HG03025 (cell line): ENCODE results near the gene SMC3.
"Not testable (repeated sequence)": the region's sequence is repeated elsewhere in the genome, so short reads cannot be mapped to it uniquely, and the experiment has no call there.

ENCODE experiments used
- ATAC-seq: cut with Tn5 transposase; IDR thresholded peaks from one replicate; pipeline ENCODE4 v1.9.1; 2021; ENCODE audit warnings: mild to moderate bottlenecking, moderate library complexity; ENCODE audit not compliant: unreplicated experiment, low FRiP score

SMC3 gene

DNA sequence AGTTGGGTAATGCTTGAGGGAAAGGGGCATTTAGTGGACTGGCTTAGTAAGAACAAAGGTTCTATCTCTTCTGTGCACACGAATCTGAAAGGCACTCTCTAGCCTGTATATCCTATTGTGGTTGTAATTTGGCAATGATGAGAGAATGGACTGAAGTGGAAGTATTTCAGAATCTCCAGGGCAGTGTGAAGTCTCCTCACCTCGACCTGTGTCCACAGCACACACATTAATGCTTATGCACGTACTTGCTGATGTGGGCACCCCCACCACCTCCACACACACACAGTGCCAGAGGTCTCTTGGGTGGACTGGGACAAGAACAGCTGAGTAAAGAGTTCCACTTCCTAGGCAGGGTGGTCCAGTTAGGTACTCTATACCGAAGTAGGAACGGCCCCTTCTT, 6.9 kb downstream of the SMC3 start:
- ATAC-seq, result no peak

DNA sequence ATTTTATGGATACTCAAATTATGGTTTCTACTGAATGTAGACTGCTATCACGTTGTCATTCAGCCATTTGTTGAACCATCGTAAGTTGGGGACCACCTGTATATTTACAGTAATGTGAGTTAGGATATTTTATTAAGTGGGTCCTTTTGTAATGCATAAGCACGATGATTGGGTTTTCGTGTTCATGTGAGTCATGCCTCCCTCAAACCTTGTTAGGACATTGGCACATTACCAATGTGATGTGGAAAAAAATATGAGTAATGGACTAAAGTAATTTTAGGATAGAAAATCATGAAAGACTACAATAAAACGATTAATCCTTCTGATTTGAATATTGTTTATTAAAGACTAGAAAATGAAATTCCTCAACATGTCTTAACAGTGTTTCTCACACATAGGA, 8.7 kb downstream of the SMC3 start:
- ATAC-seq, result no peak

DNA sequence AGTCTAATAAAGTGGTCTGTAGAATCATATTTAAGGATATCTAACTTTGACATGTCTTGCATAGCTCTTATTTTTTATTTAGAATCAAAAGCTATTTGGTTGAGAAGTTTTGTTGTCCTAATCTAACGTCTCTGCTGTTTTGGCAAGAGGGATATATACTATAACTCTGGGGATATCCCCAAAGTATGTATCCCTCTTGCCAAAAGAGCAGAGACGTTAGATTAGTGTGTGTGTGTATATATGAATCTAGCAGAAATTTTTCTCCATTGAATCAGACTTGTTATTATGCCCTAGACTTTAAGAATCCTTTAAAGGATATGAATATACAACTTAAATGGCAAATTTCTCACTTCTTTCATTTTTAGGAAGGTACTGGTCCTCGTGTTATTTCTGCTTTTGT, 9.6 kb downstream of the SMC3 start:
- ATAC-seq, result no peak

DNA sequence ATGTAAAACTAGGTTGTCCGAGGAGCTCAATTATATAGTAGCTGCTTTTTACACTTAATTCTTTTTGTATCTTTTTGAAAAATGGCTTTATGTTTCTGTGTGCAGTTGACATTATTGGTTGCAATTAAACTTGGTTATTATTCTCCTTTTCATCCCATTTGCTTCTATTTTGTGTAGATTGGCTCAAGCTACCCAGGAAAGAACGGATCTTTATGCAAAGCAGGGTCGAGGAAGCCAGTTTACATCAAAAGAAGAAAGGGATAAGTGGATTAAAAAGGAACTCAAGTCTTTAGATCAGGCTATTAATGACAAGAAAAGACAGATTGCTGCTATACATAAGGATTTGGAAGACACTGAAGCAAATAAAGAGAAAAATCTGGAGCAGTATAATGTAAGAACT, 16.5 kb downstream of the SMC3 start:
- no peak for ATAC-seq

DNA sequence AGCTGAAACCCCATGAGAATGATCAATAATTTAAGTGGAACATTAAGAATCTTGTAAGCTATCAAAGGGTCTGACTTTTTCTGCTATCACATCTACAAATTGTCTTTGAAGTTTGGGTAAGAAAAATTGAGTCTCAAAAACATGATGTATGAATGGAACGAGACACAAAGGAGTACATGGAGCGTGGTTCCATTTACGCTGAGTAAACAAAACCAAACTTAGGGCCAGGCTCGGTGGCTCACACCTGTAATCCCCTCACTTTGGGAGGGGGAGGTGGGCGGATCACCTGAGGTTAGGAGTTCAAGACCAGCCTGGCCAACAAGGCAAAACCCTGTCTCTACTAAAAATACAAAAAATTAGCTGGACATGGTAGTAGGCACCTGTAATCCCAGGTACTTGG, 24.3 kb downstream of the SMC3 start:
- ATAC-seq, result no peak

DNA sequence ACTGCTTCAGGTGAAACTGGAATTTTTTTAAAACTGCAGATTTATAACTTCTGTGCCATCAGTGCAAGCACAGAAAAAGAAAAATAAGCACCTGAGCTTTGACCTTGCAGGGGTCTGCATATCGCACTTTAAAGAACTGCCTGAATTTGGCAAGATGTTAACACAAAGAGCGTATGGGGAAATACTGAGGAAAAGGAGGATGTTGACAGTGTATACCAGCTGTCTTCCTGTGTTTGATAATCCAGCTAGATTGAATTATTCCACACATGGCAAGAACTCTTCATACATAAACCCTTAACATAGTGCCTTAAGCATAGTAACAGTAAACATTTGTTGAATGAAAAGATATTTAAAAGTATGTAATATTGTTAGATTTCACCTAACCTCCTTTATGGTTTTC, 30.0 kb downstream of the SMC3 start:
- ATAC-seq, result no peak

DNA sequence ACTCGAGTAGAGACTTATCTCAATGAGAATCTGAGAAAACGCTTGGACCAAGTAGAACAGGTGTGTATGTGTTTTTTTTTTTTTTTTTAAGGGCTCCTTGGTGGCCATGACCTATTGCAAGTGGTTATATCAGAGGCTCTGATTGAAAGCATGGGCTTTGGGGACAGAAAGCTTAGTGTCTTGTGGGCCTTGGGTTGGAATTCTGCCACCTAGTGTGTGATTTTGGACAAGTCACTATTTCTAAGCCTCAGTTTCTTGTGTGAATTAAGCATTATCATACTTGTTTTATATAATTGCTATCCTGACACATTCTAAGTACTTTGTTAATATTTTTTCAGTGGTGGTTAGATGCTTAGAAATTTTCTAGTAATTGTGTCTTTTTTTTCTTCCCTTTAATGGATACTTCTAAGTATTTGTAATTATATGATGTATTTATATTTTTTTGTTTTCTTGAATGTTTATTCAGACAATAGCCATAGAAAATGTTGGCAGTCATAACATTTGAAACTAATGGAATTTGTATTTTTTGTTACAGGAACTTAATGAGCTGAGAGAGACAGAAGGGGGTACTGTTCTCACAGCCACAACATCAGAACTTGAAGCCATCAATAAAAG, 33.1 kb downstream of the SMC3 start:
- ATAC-seq, result no peak

DNA sequence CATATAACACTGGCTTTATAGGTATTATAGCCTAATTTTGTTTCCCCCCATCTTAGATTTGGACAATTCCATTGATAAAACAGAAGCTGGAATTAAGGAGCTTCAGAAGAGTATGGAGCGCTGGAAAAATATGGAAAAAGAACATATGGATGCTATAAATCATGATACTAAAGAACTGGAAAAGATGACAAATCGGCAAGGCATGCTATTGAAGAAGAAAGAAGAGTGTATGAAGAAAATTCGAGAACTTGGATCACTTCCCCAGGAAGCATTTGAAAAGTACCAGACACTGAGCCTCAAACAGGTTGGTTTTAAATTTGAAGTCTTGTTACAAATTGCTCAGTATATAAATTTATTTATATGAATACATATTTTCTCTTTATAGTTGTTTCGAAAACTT, 34.1 kb downstream of the SMC3 start:
- no peak for ATAC-seq

DNA sequence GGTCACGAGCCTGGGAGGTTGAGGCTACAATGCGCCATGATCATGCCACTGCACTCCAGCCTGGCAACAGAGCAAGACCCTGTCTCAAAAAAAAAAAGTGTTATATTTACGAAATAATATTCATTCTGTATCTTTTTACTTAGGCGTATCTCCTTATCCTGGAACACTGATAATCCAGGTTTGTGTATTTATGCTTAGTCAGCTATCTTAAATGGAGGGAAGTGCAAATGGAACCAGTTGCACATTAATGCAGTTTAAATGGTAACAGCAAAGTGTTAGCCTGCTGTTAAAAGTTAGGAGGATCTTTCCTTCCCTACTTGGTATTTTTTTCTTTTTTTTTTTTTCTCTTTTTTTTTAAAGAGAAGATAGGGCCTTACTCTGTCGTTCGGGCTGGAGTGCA, 40.6 kb downstream of the SMC3 start:
- no peak for ATAC-seq

DNA sequence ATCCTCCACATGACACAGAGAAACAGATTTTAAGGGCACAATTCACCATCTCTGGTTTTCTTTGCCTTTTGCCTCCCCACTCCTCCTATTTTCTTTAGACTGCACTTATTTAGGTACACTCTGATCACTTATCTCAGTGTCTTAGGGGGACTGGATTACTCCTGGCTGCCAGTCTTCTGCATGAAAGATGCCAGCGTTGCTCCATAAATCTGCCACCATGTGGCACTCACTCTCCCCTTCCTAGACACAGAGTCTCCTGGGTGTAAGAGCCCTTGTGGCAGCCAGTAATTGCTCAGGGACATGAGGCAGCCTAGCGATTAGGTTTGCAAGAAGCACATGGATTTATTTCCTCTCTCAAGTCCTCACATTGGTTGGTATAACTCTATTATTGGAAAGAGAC, 42.1 kb downstream of the SMC3 start:
- ATAC-seq, result no peak

DNA sequence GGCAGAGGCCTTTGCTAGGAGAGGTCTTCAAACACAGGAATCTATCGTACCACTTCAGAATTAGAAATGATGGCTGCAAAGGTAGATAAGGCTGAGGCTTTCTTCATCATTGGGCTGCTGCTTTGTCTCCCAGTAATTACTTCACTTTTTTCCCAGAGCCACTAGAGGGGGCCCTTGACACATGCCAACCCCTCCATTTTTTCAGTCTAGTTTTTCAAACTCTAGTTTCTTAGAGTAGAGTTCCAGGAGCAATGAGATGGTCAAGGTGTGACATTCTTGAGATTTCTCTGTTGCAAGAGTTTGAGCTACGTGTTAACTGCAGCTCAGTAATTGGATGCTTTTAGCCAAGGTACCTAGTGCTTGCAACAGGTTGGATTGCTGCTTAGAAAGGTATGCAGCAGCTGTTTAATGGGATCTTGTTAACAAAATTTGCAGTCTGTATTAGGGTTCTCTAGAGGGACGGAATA, 42.8 kb downstream of the SMC3 start:
- no peak for ATAC-seq

DNA sequence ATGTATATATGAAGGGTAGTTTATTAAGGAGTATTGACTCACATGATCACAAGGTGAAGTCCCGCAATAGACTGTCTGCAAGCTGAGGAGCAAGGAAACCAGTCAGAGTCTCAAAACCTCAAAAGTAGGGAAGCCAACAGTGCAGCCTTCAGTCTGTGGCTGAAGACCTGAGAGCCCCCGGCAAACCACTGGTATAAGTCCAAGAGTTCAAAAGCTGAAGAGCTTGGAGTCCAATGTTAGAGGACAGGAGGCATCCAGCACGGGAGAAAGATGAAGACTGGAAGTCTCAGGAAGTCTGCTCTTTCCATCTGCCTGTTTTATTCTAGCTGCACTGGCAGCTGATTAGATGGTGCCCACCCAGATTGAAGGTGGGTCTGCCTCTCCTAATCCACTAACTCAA, 43.3 kb downstream of the SMC3 start:
- not testable (repeated sequence) for ATAC-seq

DNA sequence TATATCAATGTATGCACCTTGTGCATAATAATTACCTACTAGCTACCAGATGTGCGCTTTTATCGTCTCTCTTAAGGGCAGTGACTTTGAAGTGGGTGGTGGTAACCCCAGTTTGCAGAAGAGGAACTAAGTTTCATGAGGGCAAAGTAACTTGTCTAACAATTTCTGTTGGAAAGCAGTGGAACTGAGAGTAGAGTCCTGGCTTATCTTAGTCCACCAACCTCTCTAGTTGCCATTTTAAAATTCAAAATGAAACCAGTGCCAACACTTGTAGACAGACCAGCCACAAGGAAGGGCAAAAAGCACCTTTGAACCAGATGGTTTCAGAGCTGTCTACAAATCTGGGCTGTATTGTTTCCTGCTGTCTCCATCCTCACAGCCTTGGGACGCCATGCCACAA, 44.6 kb downstream of the SMC3 start:
- ATAC-seq, result no peak

DNA sequence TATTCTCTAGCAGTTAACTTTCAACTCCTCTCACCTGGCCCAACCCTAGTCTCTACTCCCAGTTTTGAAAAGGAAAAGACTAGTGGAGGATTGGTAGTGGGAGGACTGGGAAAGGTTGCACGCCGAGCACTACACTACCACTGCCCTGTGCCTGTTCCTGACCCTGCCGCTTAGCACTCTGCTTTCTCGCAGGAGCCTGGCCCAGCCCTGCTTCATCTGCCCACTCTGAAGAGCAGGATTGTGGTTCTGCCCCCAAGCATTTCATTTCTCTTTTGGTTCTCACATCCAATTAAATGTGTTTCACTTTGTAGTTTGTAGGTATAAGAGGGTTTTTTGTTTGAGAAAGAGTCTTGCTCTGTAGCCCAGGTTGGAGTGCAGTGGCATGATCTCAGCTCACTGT, 45.1 kb downstream of the SMC3 start:
- no peak for ATAC-seq

DNA sequence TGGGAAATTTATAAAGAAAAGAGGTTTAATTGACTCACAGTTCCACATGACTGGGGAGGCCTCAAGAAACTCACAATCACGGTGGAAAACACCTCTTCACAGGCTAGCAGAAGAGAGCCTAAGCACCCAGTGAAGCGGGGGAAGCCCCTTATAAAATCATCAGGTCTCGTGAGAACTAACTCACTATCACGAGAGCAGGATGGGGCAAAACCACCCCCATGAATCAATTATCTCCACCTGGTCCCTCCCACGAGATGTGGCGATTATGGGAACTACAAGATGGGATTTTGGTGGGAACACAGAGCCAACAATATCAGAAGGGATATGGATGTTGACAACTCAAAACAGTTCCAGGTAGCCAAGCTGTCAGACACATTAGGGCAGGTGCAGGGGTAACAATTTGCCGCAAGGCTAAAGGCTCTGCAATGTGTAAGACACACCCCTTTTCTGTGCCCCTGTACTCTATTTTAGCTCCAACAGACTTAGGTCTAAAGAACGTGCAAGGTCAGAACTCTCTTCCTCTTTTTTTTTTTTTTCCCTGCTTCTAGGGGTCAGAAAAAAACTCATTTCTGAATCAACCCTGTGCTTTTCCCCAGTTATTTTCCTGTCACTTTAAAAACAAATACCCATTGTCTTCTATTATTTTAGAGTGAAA, 46.0 kb downstream of the SMC3 start:
- no peak for ATAC-seq

DNA sequence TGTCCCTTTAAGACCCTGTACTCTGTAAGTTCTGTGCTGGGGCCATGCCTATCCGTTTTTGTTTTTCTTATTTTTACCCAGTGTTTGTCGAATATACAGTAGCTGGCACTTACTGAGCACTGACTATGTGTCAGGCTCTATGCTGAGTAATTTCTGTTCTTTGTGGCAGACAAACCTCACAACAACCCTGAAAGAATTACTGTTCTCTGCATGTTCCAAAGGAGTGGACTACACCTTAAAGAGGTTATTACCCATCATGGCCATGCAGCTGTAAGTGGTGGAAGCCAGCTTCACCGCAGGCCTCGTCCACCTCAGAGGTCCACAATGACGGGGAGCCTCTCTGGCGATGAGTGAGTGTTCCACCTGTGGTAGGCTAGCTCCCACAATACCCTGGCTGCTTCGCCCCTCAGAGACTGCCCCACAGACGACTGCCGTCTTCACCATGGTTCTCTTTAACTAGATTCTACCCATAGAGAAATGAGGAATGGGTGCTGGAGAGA, 46.6 kb downstream of the SMC3 start:
- ATAC-seq, result peak; percentile 51

DNA sequence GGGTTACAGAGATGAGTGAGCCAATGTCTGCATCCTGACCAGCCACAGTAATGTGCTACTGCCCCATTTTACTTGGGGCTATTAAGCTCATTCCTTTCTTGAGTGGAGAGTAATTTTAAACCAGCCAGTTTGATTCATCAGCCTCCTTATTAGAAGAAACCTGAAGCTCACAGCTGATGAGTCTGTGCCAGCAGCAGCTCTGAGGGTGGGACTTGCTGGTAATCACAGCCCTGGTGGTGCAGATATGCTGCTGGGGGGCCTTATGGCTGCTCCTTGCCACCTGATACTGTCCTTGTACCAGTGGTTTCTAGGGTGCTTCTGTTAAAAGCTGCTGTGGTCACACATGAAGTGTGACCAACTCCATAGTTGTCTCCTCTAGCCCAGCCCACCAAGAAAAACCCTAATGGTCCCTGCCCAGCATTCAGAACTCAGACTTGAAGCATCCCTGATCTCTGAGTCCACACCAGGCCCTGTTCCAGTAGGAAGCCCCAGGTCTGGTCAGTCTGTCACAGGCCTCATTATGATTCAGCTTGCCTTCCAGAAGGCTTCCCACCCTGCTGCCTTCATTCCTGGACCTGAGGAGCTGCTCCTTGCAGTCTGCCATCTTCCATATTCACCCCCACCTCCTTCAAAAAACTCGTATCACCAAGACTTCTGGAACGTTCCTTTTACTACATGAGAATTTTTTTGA, 47.7 kb downstream of the SMC3 start:
- no peak for ATAC-seq

DNA sequence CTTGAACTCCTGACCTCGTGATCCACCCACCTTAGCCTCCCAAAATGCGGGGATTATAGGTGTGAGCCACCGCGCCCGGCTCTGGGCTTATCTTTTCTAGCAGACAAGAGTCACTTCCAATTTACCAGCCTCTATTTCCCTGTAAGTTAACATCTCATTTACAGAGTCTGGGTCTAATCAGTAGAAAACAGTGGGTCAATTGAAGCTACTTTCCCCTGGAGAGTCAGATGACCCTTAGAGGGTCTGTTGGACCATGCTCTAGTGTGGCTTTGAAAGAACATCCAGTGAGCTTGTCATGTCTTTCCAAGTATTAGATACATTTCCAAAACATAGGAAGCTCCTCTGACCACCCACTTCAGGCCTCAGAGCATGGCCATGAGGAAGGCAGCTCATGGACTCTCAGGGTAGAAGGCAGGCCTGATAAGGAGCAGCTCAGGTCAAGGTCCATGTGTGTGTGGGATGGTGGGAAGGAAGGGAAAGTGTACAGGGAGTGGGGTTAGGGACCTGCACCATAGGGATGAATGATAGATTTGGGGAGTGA, 49.1 kb downstream of the SMC3 start:
- no peak for ATAC-seq

DNA sequence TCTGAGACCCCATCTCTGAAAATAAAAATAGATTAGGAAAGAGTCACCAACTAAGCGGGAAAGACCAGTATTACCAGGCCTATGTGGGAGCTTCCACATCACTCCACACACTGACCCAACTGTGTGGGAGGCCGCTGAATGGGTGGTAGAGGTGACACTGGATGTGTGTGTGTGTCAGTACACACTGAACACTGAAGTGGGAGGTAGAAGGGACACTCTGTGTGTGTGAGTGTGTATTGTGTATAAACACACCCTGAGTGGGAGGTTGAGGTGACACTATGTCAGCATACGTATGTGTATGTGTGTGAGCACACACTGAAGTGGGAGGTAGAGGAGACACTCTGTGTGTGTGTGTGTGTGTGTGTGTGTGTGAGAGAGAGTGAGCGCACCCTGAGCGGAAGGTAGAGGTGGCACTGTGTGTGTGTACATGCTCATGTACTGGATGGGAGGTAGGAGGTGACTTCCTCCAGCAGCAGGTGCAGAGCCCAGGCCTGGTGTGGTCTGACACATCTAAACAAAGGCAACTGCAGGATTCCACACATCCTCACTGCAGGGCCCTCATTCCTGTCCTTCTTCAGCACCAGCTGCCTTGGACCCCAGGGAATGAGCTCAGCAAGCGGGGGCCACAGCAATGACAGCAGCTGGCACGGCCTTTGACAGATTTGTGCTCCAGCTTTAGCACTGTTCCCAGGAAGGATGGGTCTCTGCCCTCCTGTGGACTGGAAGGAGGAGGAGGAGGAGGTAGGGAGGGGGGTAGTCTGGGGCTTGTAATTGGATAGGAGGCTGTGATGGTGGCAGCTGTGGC, 50.1 kb downstream of the SMC3 start:
- ATAC-seq, result no peak

DNA sequence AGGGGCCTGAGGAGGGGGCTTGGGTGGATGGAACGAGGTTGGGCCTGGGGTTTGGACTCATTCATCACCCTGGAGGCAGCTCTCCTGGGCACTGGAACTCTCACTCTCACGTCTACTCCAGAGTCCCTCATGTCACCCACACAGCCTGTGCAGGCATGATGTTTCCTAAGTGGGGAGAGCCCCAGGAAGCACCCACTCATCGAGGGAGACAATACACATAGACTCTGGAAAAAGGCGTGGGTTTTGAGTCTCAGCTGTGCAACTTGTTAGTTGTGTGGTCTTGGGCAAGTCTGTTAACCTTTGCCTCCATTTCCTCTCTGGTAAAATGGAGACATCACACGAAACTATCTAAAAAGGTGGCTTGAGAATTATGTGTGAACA, 50.7 kb downstream of the SMC3 start:
- no peak for ATAC-seq
